Measurements from ENCODE around the gene KLRB1. TPM values are rescaled to one million over a fixed set of nuclear protein-coding genes. Genes with fewer than 3 reads are reported as not detected.
"Not testable (repeated sequence)": the region's sequence is repeated elsewhere in the genome, so short reads cannot be mapped to it uniquely, and the experiment has no call there.

The KLRB1 gene
- total RNA-seq, 2 experiments from 2014 or later, result 17.4 to 19.4 TPM

- H3K36me3 Mint-ChIP-seq (ENCODE audit: low read depth); H3K27ac Mint-ChIP-seq; H3K4me1 Mint-ChIP-seq; H3K27me3 Mint-ChIP-seq; H3K9me3 Mint-ChIP-seq; CTCF ChIA-PET; DNase-seq; POLR2A ChIA-PET; H3K4me3 Mint-ChIP-seq: not testable (repeated sequence)
Observed at GRCh38 chr12:9577729-9578128, 30.0 kb downstream of the KLRB1 start.

- CTCF ChIA-PET; DNase-seq; H3K4me1 Mint-ChIP-seq; H3K9me3 Mint-ChIP-seq; POLR2A ChIA-PET; H3K4me3 Mint-ChIP-seq; H3K36me3 Mint-ChIP-seq (ENCODE audit: low read depth); H3K27me3 Mint-ChIP-seq; H3K27ac Mint-ChIP-seq: not testable (repeated sequence)
Observed at GRCh38 chr12:9567151-9567550, 40.6 kb downstream of the KLRB1 start.

GRCh38 chr12:9566113-9566512, 41.6 kb downstream of the KLRB1 start:
- H3K27me3 Mint-ChIP-seq; H3K27ac Mint-ChIP-seq; CTCF ChIA-PET; H3K4me1 Mint-ChIP-seq; POLR2A ChIA-PET; H3K9me3 Mint-ChIP-seq; H3K36me3 Mint-ChIP-seq (ENCODE audit: low read depth); DNase-seq; H3K4me3 Mint-ChIP-seq: not testable (repeated sequence)

GRCh38 chr12:9564418-9564817, 43.3 kb downstream of the KLRB1 start:
- CTCF ChIA-PET; H3K27ac Mint-ChIP-seq; H3K9me3 Mint-ChIP-seq; POLR2A ChIA-PET; H3K4me1 Mint-ChIP-seq; DNase-seq; H3K27me3 Mint-ChIP-seq; H3K36me3 Mint-ChIP-seq (ENCODE audit: low read depth); H3K4me3 Mint-ChIP-seq: not testable (repeated sequence)

- H3K27me3 Mint-ChIP-seq; H3K27ac Mint-ChIP-seq; H3K9me3 Mint-ChIP-seq; H3K4me3 Mint-ChIP-seq; CTCF ChIA-PET; H3K36me3 Mint-ChIP-seq (ENCODE audit: low read depth); DNase-seq; POLR2A ChIA-PET; H3K4me1 Mint-ChIP-seq: not testable (repeated sequence)
Observed at GRCh38 chr12:9562841-9563453, 44.8 kb downstream of the KLRB1 start.

GRCh38 chr12:9545489-9545888, 62.2 kb downstream of the KLRB1 start:
- POLR2A ChIA-PET; H3K4me1 Mint-ChIP-seq; DNase-seq; CTCF ChIA-PET; H3K9me3 Mint-ChIP-seq; H3K36me3 Mint-ChIP-seq (ENCODE audit: low read depth); H3K27me3 Mint-ChIP-seq; H3K4me3 Mint-ChIP-seq; H3K27ac Mint-ChIP-seq: not testable (repeated sequence)

Other genes starting within 250 kb of the KLRB1 start
- gene CLEC2D, start 61.8 kb upstream of the KLRB1 start, total RNA-seq, result 100 to 1,000 TPM; 446 to 449 TPM
- gene CLECL1, start 125.2 kb upstream of the KLRB1 start, total RNA-seq, result 10 to 100 TPM; 13.5 to 15.4 TPM
- 100 to 1,000 TPM; 196 to 197 TPM for gene CD69, start 153.0 kb upstream of the KLRB1 start, total RNA-seq
- under 1 TPM; 0.38 to 0.48 TPM for gene KLRF1, start 219.6 kb upstream of the KLRB1 start, total RNA-seq

All from activated CD4-positive, alpha-beta memory T cell treated with anti-CD3 and anti-CD28 coated beads, Interleukin-2, amount 10 ng/mL, durations not matched to agents 7 days and 5 days (primary cell).